Testis (tissue), 3 donors: ENCODE data around the gene CLCN4. TPM values are rescaled to one million over a fixed set of nuclear protein-coding genes. Genes with fewer than 3 reads are reported as not detected.

Experiments used
- DNase-seq: peaks from one replicate; pipeline ENCODE4 v3.0.0-alpha.2; 2019
- H3K27ac ChIP-seq, 2 donors: fragments of 200-600 bp; sonication (generic); one replicate each; pipeline ENCODE4 v1.5.1; 2019
- H3K27me3 ChIP-seq: fragments of 200-600 bp; sonication (generic); one replicate; pipeline ENCODE4 v1.5.1; 2019
- H3K36me3 ChIP-seq: fragments of 200-600 bp; sonication (generic); one replicate; pipeline ENCODE4 v1.5.1; 2017; ENCODE audit warnings: low read depth; ENCODE audit errors: missing control alignments
- H3K4me1 ChIP-seq: fragments of 200-600 bp; sonication (generic); one replicate; pipeline ENCODE4 v1.5.1; 2019
- H3K4me3 ChIP-seq, 2 donors: fragments of 200-600 bp; sonication (generic); one replicate each; pipeline ENCODE4 v1.5.1; 2017 to 2019
- H3K9me3 ChIP-seq: fragments of 200-600 bp; sonication (generic); one replicate; pipeline ENCODE4 v1.5.1; 2017
- CTCF ChIP-seq, 3 experiments: fragments of 450-650 bp in 2 of 3; fragments of 200-600 bp in 1 of 3; sonication (generic) in 1 of 3; IDR thresholded peaks; one replicate each; pipeline ENCODE4 v1.5.1; 2016 to 2019; ENCODE audit warnings: antibody characterized with exemption in 3 of 3, mild to moderate bottlenecking in 2 of 3, moderate library complexity in 1 of 3
- POLR2A ChIP-seq: fragments of 450-650 bp; IDR thresholded peaks from one replicate; pipeline ENCODE4 v1.6.1; 2017; ENCODE audit warnings: antibody characterized with exemption, mild to moderate bottlenecking, moderate library complexity
- WGBS, 2 donors: methylation state at CpG; one replicate each; pipeline ENCODE4 v1.1.5; 2018; 5-methylcytosine and 5-hydroxymethylcytosine counted together
- intact Hi-C: fragments of 100-400 bp; cut with DNase I; formaldehyde crosslinking; loops from one replicate; pipeline ENCODE4 v1.15.1; 2023; ENCODE audit warnings: low total_unique reads
- polyA plus RNA-seq: library from polyadenylated mRNA; stranded (reverse); fragments of 350-450 nt; fragmentation: Illumina TruSeq; extraction: RNeasy Lipid Tissue Mini Kit (QIAGEN cat#74804); gene quantifications from one replicate; pipeline ENCODE4 v1.2.3, GENCODE V29; 2014; ENCODE audit warnings: low read depth, low replicate concordance; ENCODE audit not compliant: insufficient read depth
- total RNA-seq, 2 donors: library from RNA; depleted of rRNA; stranded (reverse); fragments of >200 nt; gene quantifications; one replicate each; pipeline ENCODE4 v1.2.3, GENCODE V29; 2016

CLCN4 gene
- total and polyA plus RNA-seq, 3 donors from 2014 or later = 5.1 to 11.6 (median 5.4) TPM

GRCh38 chrX:10152086-10152485 lies 4.7 kb upstream of the CLCN4 start:
- no peak for DNase-seq
- Histone ChIP-seq H3K27ac (no peak overlapping the region), H3K4me1 (no peaks in the 10 kb centered on the region), H3K36me3 (no peaks in the 10 kb centered on the region), H3K9me3 (no peaks in the 10 kb centered on the region), H3K4me3 (no peak overlapping the region), H3K27me3 (no peaks in the 10 kb centered on the region)
- TF ChIP-seq POLR2A = no peak
- no peak for TF ChIP-seq CTCF (IDR thresholded peaks at IDR 0.05)
- intact Hi-C loops = no loop called here
- WGBS, 2 donors = 68 to 69% methylated on average over 2 to 3 of the region's 3 CpGs

GRCh38 chrX:10155137-10155536 lies 1.6 kb upstream of the CLCN4 start:
- Histone ChIP-seq H3K27ac (no peak overlapping the region), H3K4me3 (no peak overlapping the region), H3K9me3 (no peaks in the 10 kb centered on the region), H3K4me1 (no peaks in the 10 kb centered on the region), H3K27me3 (no peaks in the 10 kb centered on the region), H3K36me3 (no peaks in the 10 kb centered on the region)
- TF ChIP-seq POLR2A = no peak
- no peak for TF ChIP-seq CTCF (IDR thresholded peaks at IDR 0.05)
- no peak for DNase-seq
- 83 to 84% methylated on average over 4 of the region's 4 CpGs for WGBS, 2 donors
- intact Hi-C loops = no loop called here

- Histone ChIP-seq H3K36me3 (no peaks in the 10 kb centered on the region), H3K9me3 (no peaks in the 10 kb centered on the region), H3K4me3 (peak overlapping the region in 1 of 2 donors; percentile 34), H3K4me1 (no peaks in the 10 kb centered on the region), H3K27me3 (no peaks in the 10 kb centered on the region), H3K27ac (peak overlapping the region in 1 of 2 donors; percentile 7)
- TF ChIP-seq POLR2A (no peak), CTCF (IDR thresholded peaks at IDR 0.05) (no peak)
- intact Hi-C loops = no loop called here
- 8 to 13% methylated on average over 7 of the region's 7 CpGs for WGBS, 2 donors
- DNase-seq = no peak
Observed at GRCh38 chrX:10157032-10157341, 212 bp downstream of the CLCN4 start.

- no peaks in the 10 kb centered on the region for H3K9me3 ChIP-seq
- peak overlapping the region in 1 of 2 donors; percentile 7 for H3K27ac ChIP-seq
- intact Hi-C loops = no loop called here
- 13 to 22% methylated on average over 3 of the region's 3 CpGs for WGBS, 2 donors
- H3K4me3 ChIP-seq = no peak overlapping the region
- DNase-seq = no peak
- no peaks in the 10 kb centered on the region for H3K36me3 ChIP-seq
- TF ChIP-seq POLR2A (no peak), CTCF (IDR thresholded peaks at IDR 0.05) (no peak)
- no peaks in the 10 kb centered on the region for H3K27me3 ChIP-seq
- no peaks in the 10 kb centered on the region for H3K4me1 ChIP-seq
Observed at GRCh38 chrX:10157543-10157942, 768 bp downstream of the CLCN4 start.

- Histone ChIP-seq H3K27ac (no peak overlapping the region), H3K27me3 (no peaks in the 10 kb centered on the region), H3K36me3 (no peaks in the 10 kb centered on the region), H3K4me1 (no peaks in the 10 kb centered on the region), H3K9me3 (no peaks in the 10 kb centered on the region), H3K4me3 (peak overlapping the region in 1 of 2 donors; percentile 15)
- DNase-seq = peak; percentile 60
- WGBS, 2 donors = 8 to 22% methylated on average over 12 to 30 of the region's 64 CpGs
- intact Hi-C loops = no loop called here
- TF ChIP-seq POLR2A (no peak), CTCF (IDR thresholded peaks at IDR 0.05) (no peak)
Observed at GRCh38 chrX:10158279-10159144, 1.7 kb downstream of the CLCN4 start.
